CD4-positive, CD25-positive, alpha-beta regulatory T cell (primary cell): Measurements from ENCODE around the gene ACTR5. TPM values are rescaled to one million over a fixed set of nuclear protein-coding genes. Genes with fewer than 3 reads are reported as not detected.
A peak's percentile ranks its signal among the peaks of the same experiment; 100 is the strongest.

Experiments
- ATAC-seq, 2 donors: fragments of 150-1000 bp; cut with Tn5 transposase; one replicate each; pipeline ENCODE4 v1.10.0; 2021; ENCODE audit warnings: low read depth in 2 of 2, moderate number of reproducible peaks in 2 of 2, moderate library complexity in 1 of 2
- DNase-seq, 3 donors: peaks; one replicate each; pipeline versions ENCODE4 v3.0.0 to v3.0.0-alpha.2; 2012 to 2022; ENCODE audit warnings: mixed read lengths in 1 of 3
- H3K27ac ChIP-seq: one replicate; pipeline ENCODE4 v1.7.0; 2013; ENCODE audit warnings: mild to moderate bottlenecking, low read length; ENCODE audit not compliant: insufficient read depth, poor library complexity, severe bottlenecking
- H3K27me3 ChIP-seq: one replicate; pipeline ENCODE4 v1.7.0; 2013; ENCODE audit warnings: low read length; ENCODE audit not compliant: control insufficient read depth, insufficient read depth
- H3K36me3 ChIP-seq: one replicate; pipeline ENCODE4 v1.7.0; 2013; ENCODE audit warnings: mild to moderate bottlenecking, low read length, moderate library complexity; ENCODE audit not compliant: control insufficient read depth, insufficient read depth
- H3K4me1 ChIP-seq: 2 replicates; pipeline ENCODE4 v1.7.0; 2013; ENCODE audit warnings: mild to moderate bottlenecking, low read length; ENCODE audit not compliant: insufficient read depth, control insufficient read depth, poor library complexity, severe bottlenecking
- H3K4me3 ChIP-seq: one replicate; pipeline ENCODE4 v1.7.0; 2013; ENCODE audit warnings: low read depth, mild to moderate bottlenecking, low read length, moderate library complexity
- H3K9me3 ChIP-seq, 2 experiments: 1 replicate in 1 of 2; 2 replicates in 1 of 2; pipeline ENCODE4 v1.7.0; 2013; ENCODE audit warnings: low read length in 2 of 2, mild to moderate bottlenecking in 1 of 2, moderate library complexity in 1 of 2; ENCODE audit not compliant: control insufficient read depth in 2 of 2
- H3K27ac Mint-ChIP-seq, 3 donors: one replicate each; pipeline ENCODE4 v1.8.0; 2020 to 2022; ENCODE audit warnings: mild to moderate bottlenecking in 3 of 3, mixed read lengths in 3 of 3, moderate library complexity in 2 of 3
- H3K27me3 Mint-ChIP-seq: one replicate; pipeline ENCODE4 v1.8.0; 2022; ENCODE audit warnings: mild to moderate bottlenecking, mixed read lengths
- H3K36me3 Mint-ChIP-seq: one replicate; pipeline ENCODE4 v1.8.0; 2020; ENCODE audit warnings: mixed read lengths
- H3K4me1 Mint-ChIP-seq, 4 donors: one replicate each; pipeline ENCODE4 v1.8.0; 2020 to 2022; ENCODE audit warnings: mixed read lengths in 4 of 4, mild to moderate bottlenecking in 1 of 4
- H3K4me3 Mint-ChIP-seq, 4 donors: one replicate each; pipeline ENCODE4 v1.8.0; 2020 to 2022; ENCODE audit warnings: mild to moderate bottlenecking in 4 of 4, mixed read lengths in 4 of 4, moderate library complexity in 3 of 4
- H3K9me3 Mint-ChIP-seq, 7 donors: one replicate each; pipeline ENCODE4 v1.8.0; 2020 to 2022; ENCODE audit warnings: mixed read lengths in 7 of 7, mild to moderate bottlenecking in 3 of 7, moderate library complexity in 2 of 7
- polyA plus RNA-seq, 4 donors: library from polyadenylated mRNA; unstranded; fragments of 300-500 nt; fragmentation: Illumina TruSeq; gene quantifications; one replicate each; pipeline ENCODE4 v1.2.3, GENCODE V29; 2021
- total RNA-seq: library from RNA; stranded (reverse); gene quantifications from one replicate; pipeline ENCODE4 v1.2.3, GENCODE V29; 2022

Gene ACTR5
- total and polyA plus RNA-seq, 5 donors from 2014 or later, result 6.1 to 14.5 (median 10.7) TPM

- Mint-ChIP-seq H3K36me3 (no peaks in the 10 kb centered on the region), H3K27ac (peak overlapping the region; percentile 60 to 78 (median 71)), H3K27me3 (no peaks in the 10 kb centered on the region), H3K4me3 (peak overlapping the region in 2 of 4 donors; percentile 27 to 28), H3K4me1 (peaks cover 12 to 36% (median 22%) of the 10 kb centered on the region in 4 donors), H3K9me3 (peaks cover 0 to 6% (median 1%) of the 10 kb centered on the region in 7 donors)
- no peaks in the 10 kb centered on the region for H3K9me3 ChIP-seq
- ATAC-seq, result no peak
- H3K4me3 ChIP-seq, result no peak overlapping the region
- H3K27me3 ChIP-seq, result no peaks in the 10 kb centered on the region
- peaks cover 16% of the 10 kb centered on the region for H3K4me1 ChIP-seq
- no peak for DNase-seq
- H3K27ac ChIP-seq, result no peak overlapping the region
- H3K36me3 ChIP-seq, result no peaks in the 10 kb centered on the region
These were observed 50.9 kb downstream of the ACTR5 start for GRCh38 chr20:38799203-38799602.

- H3K27ac ChIP-seq, result no peak overlapping the region
- peaks cover 28% of the 10 kb centered on the region for H3K4me1 ChIP-seq
- Mint-ChIP-seq H3K27me3 (peaks cover 7% of the 10 kb centered on the region), H3K9me3 (peaks cover 0 to 6% (median 1%) of the 10 kb centered on the region in 7 donors), H3K4me3 (no peak overlapping the region), H3K27ac (peak overlapping the region in 1 of 3 donors; percentile 71), H3K4me1 (peaks cover 15 to 46% (median 28%) of the 10 kb centered on the region in 4 donors), H3K36me3 (no peaks in the 10 kb centered on the region)
- H3K9me3 ChIP-seq, result no peaks in the 10 kb centered on the region
- H3K4me3 ChIP-seq, result no peak overlapping the region
- DNase-seq (no peak), ATAC-seq (no peak)
- no peaks in the 10 kb centered on the region for H3K27me3 ChIP-seq
- H3K36me3 ChIP-seq, result no peaks in the 10 kb centered on the region
These were observed 52.6 kb downstream of the ACTR5 start for GRCh38 chr20:38800882-38801281.

- Histone ChIP-seq H3K27ac (peak overlapping the region; percentile 99), H3K36me3 (no peaks in the 10 kb centered on the region), H3K27me3 (no peaks in the 10 kb centered on the region), H3K4me3 (peak overlapping the region; percentile 84), H3K9me3 (no peaks in the 10 kb centered on the region), H3K4me1 (peaks cover 52% of the 10 kb centered on the region)
- H3K36me3 Mint-ChIP-seq, result peaks cover 6% of the 10 kb centered on the region
- ATAC-seq (no peak), DNase-seq (no peak)
- peaks cover 7% of the 10 kb centered on the region for H3K27me3 Mint-ChIP-seq
- peak overlapping the region; percentile 91 to 95 (median 93) for H3K4me3 Mint-ChIP-seq
- H3K27ac Mint-ChIP-seq, result peak overlapping the region; percentile 97 to 99 (median 98)
- H3K4me1 Mint-ChIP-seq, result peaks cover 11 to 58% (median 42%) of the 10 kb centered on the region in 4 donors
- H3K9me3 Mint-ChIP-seq, result no peaks in the 10 kb centered on the region
These were observed 56.0 kb downstream of the ACTR5 start for GRCh38 chr20:38804221-38804620.

GRCh38 chr20:38804682-38805501, 56.6 kb downstream of the ACTR5 start:
- Mint-ChIP-seq H3K4me1 (peaks cover 15 to 58% (median 42%) of the 10 kb centered on the region in 4 donors), H3K4me3 (peak overlapping the region; percentile 91 to 95 (median 93))

GRCh38 chr20:38805502-38805957, 57.3 kb downstream of the ACTR5 start, which contains the start of gene PPP1R16B:
PPP1R16B (plus strand) TSS chr20:38805697; CDS start chr20:38835926, 30,229 bp downstream.
- peak; percentile 68 to 86 (median 82) for DNase-seq
- Histone ChIP-seq H3K36me3 (peaks cover 7% of the 10 kb centered on the region), H3K4me3 (peak within 1 kb of the TSS; percentile 84), H3K27ac (peak within 1 kb of the TSS; percentile 99), H3K9me3 (no peaks in the 10 kb centered on the region), H3K27me3 (no peaks in the 10 kb centered on the region), H3K4me1 (peaks cover 60% of the 10 kb centered on the region)
- peak; percentile 65 for ATAC-seq
- peak within 1 kb of the TSS; percentile 91 to 98 (median 94) for H3K4me3 Mint-ChIP-seq
- H3K4me1 Mint-ChIP-seq, result peaks cover 22 to 60% (median 47%) of the 10 kb centered on the region in 4 donors
- H3K27me3 Mint-ChIP-seq, result peaks cover 7% of the 10 kb centered on the region
- no peaks in the 10 kb centered on the region for H3K9me3 Mint-ChIP-seq
- H3K27ac Mint-ChIP-seq, result peak within 1 kb of the TSS; percentile 97 to 99 (median 98)
- H3K36me3 Mint-ChIP-seq, result peaks cover 12% of the 10 kb centered on the region

More at GRCh38 chr20:38804682-38805501, 56.6 kb downstream of the ACTR5 start:
- peak overlapping the region; percentile 84 for H3K4me3 ChIP-seq
- no peaks in the 10 kb centered on the region for H3K27me3 ChIP-seq
- ATAC-seq (peak; percentile 79 to 80), DNase-seq (peak; percentile 75 to 94 (median 91))
- peaks cover 7% of the 10 kb centered on the region for H3K27me3 Mint-ChIP-seq
- no peaks in the 10 kb centered on the region for H3K9me3 ChIP-seq
- H3K27ac Mint-ChIP-seq, result peak overlapping the region; percentile 97 to 99 (median 98)
- H3K9me3 Mint-ChIP-seq, result no peaks in the 10 kb centered on the region
- H3K36me3 Mint-ChIP-seq, result peaks cover 6% of the 10 kb centered on the region
- H3K36me3 ChIP-seq, result peaks cover under 1% of the 10 kb centered on the region
- H3K27ac ChIP-seq, result peak overlapping the region; percentile 99
- H3K4me1 ChIP-seq, result peaks cover 54% of the 10 kb centered on the region

- Mint-ChIP-seq H3K36me3 (peaks cover 18% of the 10 kb centered on the region), H3K27me3 (peaks cover 7% of the 10 kb centered on the region), H3K4me3 (peak overlapping the region; percentile 91 to 98 (median 94)), H3K9me3 (no peaks in the 10 kb centered on the region), H3K4me1 (peaks cover 27 to 62% (median 51%) of the 10 kb centered on the region in 4 donors), H3K27ac (peak overlapping the region; percentile 97 to 99 (median 98))
- Histone ChIP-seq H3K9me3 (no peaks in the 10 kb centered on the region), H3K4me3 (peak overlapping the region; percentile 71), H3K27me3 (no peaks in the 10 kb centered on the region), H3K36me3 (peaks cover 13% of the 10 kb centered on the region), H3K4me1 (peaks cover 67% of the 10 kb centered on the region), H3K27ac (peak overlapping the region; percentile 99)
- ATAC-seq, result no peak
- peak; percentile 29 to 58 (median 52) for DNase-seq
These were observed 57.9 kb downstream of the ACTR5 start for GRCh38 chr20:38805958-38806854.
